Measurements from ENCODE around the gene HOXA6.

The HOXA6 gene

GRCh38 chr7:27172823-27173510, 25.4 kb upstream of the HOXA6 start:
- DNase-seq = no peak

GRCh38 chr7:27172315-27172774, 24.8 kb upstream of the HOXA6 start:
- DNase-seq = no peak

DNA sequence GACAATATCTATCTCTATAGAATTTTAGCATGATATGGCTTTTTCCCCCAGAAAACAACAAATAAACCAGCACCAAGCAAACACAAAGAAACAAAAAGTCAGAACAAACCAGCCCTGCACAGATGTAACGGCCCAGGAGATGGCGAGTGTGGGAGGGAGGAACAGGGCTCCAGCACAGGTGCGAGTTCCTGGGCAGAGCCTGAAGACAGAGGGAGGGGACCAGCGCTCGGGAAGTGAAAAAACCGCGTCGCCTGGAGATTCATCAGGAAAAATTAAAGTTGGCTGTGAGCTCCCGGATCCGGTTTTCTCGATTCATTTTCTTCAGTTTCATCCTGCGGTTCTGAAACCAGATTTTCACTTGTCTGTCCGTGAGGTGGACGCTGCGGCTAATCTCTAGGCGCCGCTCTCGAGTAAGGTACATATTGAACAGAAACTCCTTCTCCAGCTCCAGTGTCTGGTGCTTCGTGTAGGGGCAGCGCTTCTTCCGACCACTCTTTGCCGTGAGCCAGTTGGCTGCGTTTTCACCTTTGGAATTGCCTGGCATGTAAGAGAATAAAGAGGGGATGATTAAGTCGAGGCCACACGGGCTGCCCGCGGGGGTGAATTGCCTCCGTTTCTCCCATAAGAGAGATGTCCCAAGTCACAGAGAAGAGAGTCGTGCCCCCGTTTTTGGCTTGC, 24.2 kb upstream of the HOXA6 start:
- no peak for DNase-seq

GRCh38 chr7:27171325-27171636, 23.7 kb upstream of the HOXA6 start:
- DNase-seq = no peak

- no peak for DNase-seq
These were observed 23.1 kb upstream of the HOXA6 start for GRCh38 chr7:27170426-27171324.

DNA sequence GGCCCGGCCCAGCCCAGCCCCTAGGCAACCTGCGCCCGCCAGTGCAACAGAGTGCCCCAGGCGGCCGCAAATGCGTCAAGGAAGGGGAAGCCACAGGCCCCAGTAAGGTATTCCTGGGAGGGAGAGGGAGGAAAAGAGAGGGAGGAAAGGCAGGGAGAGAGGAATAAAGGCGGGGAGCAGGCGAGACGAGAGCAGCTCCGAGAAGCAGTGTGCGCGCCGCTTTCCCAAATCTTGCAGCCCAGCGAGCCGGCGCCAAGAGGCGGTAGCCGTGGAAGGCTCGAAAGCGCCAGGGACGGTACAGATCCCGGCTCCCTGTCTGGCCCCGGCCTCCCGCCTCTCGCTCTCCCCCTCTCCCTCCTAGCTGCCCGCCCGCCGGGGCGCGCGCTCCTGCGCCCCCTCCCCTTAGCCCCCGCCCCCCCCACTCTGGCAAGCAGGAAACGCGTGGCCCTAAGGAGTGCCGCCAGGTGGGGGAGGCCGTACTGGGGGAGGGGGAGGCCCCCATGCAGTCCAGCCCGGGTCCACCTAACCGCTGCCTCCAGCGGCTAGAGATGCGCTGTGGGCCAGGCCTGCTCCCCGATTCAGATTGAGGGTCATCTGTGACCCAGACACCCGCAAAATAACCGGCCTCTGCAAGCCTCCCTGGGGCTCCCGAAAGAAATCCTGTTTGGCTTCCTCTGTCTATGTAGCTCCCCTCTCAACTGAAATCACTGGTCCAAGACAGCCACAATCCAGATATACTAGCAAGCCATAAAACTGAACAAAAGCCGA, 22.3 kb upstream of the HOXA6 start:
- no peak for DNase-seq

- no peak for DNase-seq
These were observed 20.8 kb upstream of the HOXA6 start for GRCh38 chr7:27168265-27168947.

GRCh38 chr7:27167916-27168264, 20.3 kb upstream of the HOXA6 start:
- DNase-seq = no peak

GRCh38 chr7:27166531-27167505, 19.2 kb upstream of the HOXA6 start:
- no peak for DNase-seq

DNA sequence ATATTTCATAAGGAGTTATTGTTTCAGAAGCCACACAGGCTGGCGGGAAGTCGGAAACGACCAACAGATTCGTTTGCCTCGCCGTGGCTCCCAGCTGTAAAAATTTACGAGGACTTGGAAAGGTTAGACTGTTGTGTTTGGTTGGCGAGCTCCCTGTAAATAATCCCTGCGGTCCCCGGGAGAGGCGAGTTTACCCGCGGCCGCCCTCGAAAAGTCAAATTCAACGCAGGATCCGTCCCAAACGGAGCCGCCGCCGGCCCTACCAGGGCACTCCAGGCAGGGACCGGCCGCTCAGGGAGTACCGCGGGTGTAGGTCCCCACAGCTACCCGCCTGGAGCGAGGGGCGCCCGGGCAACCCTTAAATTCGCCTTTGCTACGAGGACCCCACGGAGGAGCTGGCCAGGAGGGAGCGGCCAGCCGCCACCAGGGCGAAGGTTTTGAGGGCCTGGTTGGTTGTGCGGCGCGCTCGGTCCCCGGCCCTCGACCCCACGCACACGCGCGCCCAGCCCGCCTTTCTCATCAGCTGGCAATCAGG, 18.5 kb upstream of the HOXA6 start:
- DNase-seq = no peak

GRCh38 chr7:27165089-27165995, 17.8 kb upstream of the HOXA6 start, which contains the start of gene HOXA9:
Gene HOXA9 (minus strand): TSS chr7:27165537. CDS start chr7:27165457, 80 bp downstream.
- no peak for DNase-seq

- no peak for DNase-seq
These were observed 17.0 kb upstream of the HOXA6 start for GRCh38 chr7:27164367-27165088.

- DNase-seq = no peak
These were observed 16.4 kb upstream of the HOXA6 start for GRCh38 chr7:27164045-27164366.

- no peak for DNase-seq
These were observed 15.9 kb upstream of the HOXA6 start for GRCh38 chr7:27163288-27164044.

DNA sequence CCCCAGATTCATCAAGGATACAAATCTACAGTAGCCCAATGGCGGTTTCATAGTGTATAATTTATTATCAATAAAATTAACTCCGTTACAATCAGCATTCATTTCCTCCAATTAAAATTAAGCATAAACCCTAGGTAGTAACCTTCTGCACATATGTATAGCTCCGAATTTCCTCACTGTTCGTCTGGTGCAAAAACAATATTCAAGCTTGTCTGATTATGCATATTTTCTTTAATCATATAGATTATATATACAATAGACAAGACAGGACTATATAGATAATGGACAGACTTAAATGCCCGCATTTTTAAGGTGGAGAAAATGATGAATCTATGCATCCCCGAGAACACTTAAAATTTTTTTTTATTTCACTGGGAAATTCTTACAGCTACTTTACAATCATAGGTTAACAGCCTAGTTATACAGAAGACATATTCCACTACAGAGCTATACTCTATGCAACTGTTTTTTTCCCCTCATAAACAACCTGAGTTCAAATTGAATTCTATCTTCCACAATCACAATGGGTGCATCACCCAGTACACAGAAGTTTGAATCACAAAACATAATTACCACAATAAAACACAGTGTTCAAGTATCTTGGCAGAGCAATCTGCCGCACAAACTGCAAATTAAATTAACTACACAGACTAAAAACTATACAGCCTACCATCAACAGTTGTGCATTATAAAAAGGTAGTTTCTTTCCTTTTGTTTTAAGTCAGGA, 15.2 kb upstream of the HOXA6 start:
- no peak for DNase-seq

GRCh38 chr7:27161721-27162560, 14.4 kb upstream of the HOXA6 start:
- DNase-seq = no peak

All from stimulated activated CD4-positive, alpha-beta T cell treated with anti-CD3 and anti-CD28 coated beads, Interleukin-4, amount 100 ng/mL, for 1 hour (primary cell).